Measurements from ENCODE around the gene TNN. TPM values are rescaled to one million over a fixed set of nuclear protein-coding genes. Genes with fewer than 3 reads are reported as not detected.
A peak's percentile ranks its signal among the peaks of the same experiment; 100 is the strongest.

Gene TNN
- total and polyA plus RNA-seq, 10 of the 15 experiments (the other 5 are each of a cell fraction or from before 2014, with no cell fraction given), result 0.05 to 0.17 (median 0.11) TPM

DNA sequence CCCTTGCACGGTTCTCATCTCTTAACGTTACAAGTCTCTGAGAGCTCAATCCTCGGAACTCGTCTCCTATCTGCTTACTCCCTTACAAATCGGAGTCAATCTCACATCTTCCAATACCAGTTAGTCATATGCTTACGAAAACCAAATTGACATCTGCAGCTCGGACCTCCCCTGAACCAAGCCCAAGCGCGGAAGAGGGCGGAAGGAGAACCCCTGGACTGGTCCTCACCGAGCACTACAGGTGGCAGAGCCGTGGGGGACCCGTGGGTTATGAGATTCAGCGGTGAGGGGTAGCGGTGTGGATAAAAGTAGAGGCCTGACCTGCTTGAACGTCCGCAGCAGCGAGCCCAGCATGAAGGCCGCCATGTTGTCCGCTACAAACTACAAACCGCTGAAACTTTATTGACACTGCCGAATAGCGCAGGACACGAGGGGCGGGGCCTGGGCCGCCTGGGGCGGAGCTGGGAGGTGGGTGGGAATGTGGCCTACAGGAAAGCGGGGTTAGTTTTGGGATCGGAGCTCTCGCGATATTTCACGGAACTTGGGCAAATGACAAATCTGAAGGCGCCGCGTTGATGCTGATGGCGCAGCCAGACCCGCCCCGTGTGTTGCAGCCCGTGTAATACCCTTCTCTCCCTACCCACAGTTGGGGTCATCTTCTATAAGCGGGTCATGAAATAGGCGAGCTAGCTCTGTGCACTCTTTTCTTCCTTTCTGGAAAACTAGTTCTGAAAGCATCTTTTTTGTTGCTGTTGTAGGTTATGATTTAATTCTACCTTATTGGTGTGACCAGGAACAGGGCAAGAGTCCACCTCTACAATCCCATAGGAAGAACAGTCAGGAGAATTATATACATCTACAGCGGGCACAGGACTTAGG is 44.4 kb upstream of the TNN start, which contains the start of gene MRPS14 (continued):
- TF ChIP-seq, protein P1, sequence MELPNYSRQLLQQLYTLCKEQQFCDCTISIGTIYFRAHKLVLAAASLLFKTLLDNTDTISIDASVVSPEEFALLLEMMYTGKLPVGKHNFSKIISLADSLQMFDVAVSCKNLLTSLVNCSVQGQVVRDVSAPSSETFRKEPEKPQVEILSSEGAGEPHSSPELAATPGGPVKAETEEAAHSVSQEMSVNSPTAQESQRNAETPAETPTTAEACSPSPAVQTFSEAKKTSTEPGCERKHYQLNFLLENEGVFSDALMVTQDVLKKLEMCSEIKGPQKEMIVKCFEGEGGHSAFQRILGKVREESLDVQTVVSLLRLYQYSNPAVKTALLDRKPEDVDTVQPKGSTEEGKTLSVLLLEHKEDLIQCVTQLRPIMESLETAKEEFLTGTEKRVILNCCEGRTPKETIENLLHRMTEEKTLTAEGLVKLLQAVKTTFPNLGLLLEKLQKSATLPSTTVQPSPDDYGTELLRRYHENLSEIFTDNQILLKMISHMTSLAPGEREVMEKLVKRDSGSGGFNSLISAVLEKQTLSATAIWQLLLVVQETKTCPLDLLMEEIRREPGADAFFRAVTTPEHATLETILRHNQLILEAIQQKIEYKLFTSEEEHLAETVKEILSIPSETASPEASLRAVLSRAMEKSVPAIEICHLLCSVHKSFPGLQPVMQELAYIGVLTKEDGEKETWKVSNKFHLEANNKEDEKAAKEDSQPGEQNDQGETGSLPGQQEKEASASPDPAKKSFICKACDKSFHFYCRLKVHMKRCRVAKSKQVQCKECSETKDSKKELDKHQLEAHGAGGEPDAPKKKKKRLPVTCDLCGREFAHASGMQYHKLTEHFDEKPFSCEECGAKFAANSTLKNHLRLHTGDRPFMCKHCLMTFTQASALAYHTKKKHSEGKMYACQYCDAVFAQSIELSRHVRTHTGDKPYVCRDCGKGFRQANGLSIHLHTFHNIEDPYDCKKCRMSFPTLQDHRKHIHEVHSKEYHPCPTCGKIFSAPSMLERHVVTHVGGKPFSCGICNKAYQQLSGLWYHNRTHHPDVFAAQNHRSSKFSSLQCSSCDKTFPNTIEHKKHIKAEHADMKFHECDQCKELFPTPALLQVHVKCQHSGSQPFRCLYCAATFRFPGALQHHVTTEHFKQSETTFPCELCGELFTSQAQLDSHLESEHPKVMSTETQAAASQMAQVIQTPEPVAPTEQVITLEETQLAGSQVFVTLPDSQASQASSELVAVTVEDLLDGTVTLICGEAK (IDR thresholded peaks at IDR 0.05; ENCODE audit: borderline replicate concordance), result peak; percentile 100
- TF ChIP-seq, protein P2, sequence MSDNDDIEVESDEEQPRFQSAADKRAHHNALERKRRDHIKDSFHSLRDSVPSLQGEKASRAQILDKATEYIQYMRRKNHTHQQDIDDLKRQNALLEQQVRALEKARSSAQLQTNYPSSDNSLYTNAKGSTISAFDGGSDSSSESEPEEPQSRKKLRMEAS (IDR thresholded peaks at IDR 0.05; ENCODE audit: low read depth, low read length), result peak; percentile 60; the same call in 1 of the 2 replicates
- TF ChIP-seq NR2C2 (IDR thresholded peaks at IDR 0.05; ENCODE audit: borderline replicate concordance, control insufficient read depth, insufficient read length, low read depth) (no peak), STAT1 (conservative IDR thresholded peaks at IDR 0.05) (no peak; the same call in 1 of the 2 replicates), TBL1XR1 (IDR thresholded peaks at IDR 0.05; ENCODE audit: low read depth, low read length) (peak; percentile 74; the same call in 1 of the 2 replicates), GATAD2B (conservative IDR thresholded peaks at IDR 0.05; ENCODE audit: low read depth) (peak; percentile 65; the same call in 1 of the 2 replicates), ZNF274 (IDR thresholded peaks at IDR 0.05; ENCODE audit: insufficient read depth, insufficient read length) (no peak), RBBP5 (conservative IDR thresholded peaks at IDR 0.05) (no peak), HDAC2 (IDR thresholded peaks at IDR 0.05) (no peak), MYC (IDR thresholded peaks at IDR 0.05; ENCODE audit: insufficient read depth, insufficient read length, insufficient replicate concordance, low read length, severe bottlenecking) (peak; percentile 53), POLR2AphosphoS5 (IDR thresholded peaks at IDR 0.05; ENCODE audit: low read length) (peak; percentile 94)

Data from GM12878 (cell line).